IPS-NIHi7 (cell line): ENCODE results near the gene MACROD2.
"Not testable (repeated sequence)": the region's sequence is repeated elsewhere in the genome, so short reads cannot be mapped to it uniquely, and the experiment has no call there.

ENCODE experiments used
- DNase-seq: peaks from one replicate; pipeline ENCODE4 v3.0.0; 2012; ENCODE audit warnings: mixed read lengths; ENCODE audit errors: extremely low spot score

MACROD2 gene

DNA sequence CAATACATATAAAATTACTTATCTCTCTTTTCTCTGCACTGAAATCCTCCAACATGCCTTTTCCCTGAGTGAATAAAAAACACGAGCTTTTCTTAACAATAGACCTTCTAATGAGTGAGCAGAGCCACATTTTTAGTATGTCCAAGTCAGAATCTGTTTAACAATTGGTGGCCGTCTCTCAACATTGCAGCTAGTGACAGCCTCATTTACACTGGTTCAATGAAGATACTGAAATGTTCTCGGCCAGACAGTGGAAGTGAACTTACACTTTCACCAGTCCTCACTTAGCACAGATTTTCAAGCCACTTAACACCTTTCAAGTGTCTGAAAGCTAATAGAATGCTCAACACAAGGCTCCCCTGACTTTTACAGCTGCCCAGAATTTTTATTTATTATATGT lies 1810.8 kb downstream of the MACROD2 start:
- no peak for DNase-seq

DNA sequence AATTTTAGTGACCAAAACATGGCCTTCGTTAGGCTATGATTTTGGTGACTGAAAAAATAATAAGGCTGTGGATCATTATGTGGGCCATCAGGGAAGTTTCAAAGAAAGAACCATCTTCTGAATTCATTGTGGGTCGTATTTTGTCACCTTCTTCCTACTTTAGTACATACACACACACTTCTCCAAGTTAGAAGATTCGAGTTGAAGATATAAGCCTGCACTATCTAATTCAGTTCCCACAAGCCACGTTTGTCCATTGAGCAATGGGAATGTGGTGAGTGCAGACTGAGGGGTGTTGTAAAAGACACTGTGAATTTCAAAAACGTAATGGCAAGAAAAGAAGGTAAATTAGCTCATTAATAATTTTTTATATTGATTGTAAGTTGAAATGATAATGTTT lies 1812.0 kb downstream of the MACROD2 start:
- DNase-seq: no peak

GRCh38 chr20:15807771-15808170 lies 1812.5 kb downstream of the MACROD2 start:
- DNase-seq: not testable (repeated sequence)

GRCh38 chr20:15811951-15812350 lies 1816.6 kb downstream of the MACROD2 start:
- DNase-seq: no peak

DNA sequence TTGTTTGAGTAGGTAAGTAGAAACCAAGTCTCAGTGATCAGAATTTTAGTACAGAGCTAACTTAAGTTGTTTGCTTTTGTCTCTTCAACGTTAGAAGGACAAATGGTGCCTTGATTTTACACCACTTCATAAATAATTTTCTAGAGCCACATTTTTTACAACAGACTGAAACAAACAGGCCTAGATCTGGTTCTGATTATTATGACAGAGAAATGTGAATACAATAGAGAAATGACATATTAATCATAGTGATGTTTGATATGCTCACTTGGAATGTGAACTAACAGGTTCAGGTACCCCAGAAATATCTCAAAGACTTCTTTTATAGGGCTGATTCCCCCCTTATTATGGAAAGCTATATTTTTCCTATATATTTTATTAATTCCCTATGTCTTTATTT lies 1817.4 kb downstream of the MACROD2 start:
- DNase-seq: no peak

- no peak for DNase-seq
These were observed 1819.0 kb downstream of the MACROD2 start for GRCh38 chr20:15814360-15814759.

DNA sequence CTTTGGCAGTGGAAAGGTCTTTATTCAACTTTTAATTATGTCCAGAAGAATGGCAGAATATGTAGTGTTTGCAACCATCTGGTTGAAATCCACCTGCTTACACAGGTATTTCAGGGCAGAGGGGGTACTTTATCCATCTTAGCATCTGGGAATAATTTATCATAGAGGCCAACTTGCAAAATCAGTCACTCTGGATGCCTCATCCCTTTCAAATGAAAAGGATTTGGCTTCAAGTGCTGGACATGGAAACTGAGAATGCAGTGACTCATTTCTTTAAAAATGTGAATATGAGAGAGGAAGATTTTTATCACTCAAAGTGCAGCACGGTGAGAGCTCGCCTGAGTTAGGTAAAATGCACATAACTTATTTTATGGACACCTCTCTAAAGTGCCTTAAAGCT lies 1819.6 kb downstream of the MACROD2 start:
- no peak for DNase-seq

GRCh38 chr20:15817351-15817750 lies 1822.0 kb downstream of the MACROD2 start:
- DNase-seq: no peak

- no peak for DNase-seq
These were observed 1823.3 kb downstream of the MACROD2 start for GRCh38 chr20:15818651-15819071.

DNA sequence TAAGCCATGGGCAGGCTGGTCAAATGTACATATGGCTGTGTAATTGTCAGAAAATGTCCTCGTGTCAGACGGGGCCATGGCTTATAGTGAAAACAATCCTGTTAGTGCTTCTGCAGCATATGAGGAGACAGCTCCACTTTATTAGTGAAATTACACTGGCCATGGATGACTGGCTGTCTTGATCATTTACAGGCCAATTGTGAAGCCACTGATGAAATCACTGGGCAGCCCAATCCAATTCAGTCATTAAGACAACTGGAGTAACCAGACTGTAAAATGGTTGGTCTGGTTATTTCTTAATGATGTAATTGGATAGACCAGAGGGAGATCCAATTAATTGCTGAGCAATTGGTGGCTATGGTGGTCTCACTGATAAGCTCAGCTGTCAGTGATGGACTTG lies 1828.4 kb downstream of the MACROD2 start:
- no peak for DNase-seq

DNA sequence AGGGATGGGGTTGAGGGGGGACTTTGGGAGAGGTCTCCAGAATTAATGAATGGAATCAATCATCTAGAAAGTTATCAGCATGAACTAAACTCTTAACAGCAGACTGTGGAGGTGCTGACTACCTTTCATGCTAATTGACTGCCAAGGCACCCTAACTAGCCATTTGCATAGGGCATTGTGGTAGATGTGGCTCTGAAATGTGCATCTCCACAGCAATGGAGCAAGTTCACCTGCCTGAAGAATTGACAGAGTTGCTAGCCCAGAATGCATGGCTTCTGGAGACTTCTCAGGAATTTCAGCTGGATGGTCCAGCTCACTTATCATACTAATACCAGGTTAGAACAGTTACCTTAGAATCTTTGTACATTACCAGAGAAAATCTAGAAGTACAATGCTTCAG lies 1832.3 kb downstream of the MACROD2 start:
- DNase-seq: no peak

DNA sequence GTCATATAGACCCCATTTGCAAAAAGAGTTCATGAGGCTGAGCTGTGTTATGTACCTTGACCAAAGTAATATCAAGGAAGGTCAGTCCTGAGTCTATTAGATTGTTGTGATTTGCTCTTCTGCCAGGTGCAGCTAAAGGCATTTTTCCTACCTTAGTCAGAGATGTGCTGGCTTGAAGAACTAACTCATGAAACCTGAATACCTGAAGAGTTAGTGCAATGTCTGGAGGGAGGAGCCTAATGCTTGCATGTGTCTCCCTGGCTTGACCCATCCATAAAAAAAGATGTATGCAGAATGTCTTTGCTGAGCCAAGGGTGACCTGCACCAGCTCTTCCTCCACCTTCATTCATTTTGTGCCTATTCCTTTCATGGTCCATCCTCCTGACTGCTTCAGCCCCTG lies 1835.9 kb downstream of the MACROD2 start:
- no peak for DNase-seq

DNA sequence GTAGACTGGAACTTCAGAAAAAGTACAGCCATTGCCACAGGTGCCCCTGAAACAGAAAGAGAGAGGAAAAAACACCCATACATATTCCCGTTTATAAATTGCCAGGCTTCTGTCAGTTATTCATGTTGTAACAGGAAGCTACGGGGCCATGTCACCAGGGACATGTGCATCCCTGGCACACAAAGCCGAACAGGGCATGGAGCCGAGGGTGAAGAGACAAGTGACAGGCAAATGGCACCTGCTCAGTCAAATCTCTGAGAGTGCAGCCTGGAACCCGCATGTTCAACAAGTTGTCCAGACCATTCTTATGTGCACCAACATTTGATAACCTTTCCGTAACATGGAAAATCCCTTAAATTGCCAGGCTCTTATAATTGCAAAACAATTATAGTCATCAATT lies 1837.2 kb downstream of the MACROD2 start:
- DNase-seq: no peak

- no peak for DNase-seq
These were observed 1839.5 kb downstream of the MACROD2 start for GRCh38 chr20:15834857-15835256.

- DNase-seq: no peak
These were observed 1840.5 kb downstream of the MACROD2 start for GRCh38 chr20:15835811-15836210.

- DNase-seq: no peak
These were observed 1841.3 kb downstream of the MACROD2 start for GRCh38 chr20:15836634-15837033.

DNA sequence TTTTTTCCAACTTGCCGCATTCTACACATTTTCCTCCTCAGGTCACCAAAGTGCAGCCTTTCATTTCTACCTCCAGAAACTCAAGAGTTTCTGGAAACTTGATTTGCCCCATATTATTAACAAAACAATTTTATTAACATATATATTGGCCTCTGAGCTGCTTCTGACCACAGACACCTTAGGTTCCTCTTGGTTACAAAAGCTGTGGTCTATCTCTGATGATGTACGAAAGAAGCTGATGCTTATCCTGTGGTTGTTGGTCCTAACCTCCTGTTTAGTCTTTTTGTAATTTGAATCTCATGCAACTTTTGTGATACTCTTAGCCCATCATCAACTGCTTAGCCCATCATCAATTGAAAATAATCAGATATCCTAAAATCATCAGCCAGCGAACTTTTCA lies 1842.2 kb downstream of the MACROD2 start:
- DNase-seq: no peak

DNA sequence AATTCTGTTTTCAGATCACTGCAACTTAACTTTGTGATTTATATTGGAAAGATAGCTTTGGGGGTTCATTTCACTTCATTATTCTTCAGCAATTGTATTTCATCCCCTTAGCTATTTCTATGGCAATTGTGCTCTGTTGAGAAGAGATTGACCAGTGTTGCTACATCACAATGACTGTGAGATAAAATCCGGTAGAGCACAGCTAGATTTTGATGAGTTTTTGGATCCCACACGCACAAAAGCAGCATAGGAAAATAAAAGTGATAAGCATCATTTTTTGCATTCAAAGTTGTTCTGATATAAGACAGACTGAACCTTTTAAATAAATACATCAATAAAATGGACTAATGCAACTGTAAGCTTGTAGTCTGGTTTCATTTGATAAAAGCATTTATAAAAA lies 1843.2 kb downstream of the MACROD2 start:
- DNase-seq: no peak

- DNase-seq: no peak
These were observed 1845.5 kb downstream of the MACROD2 start for GRCh38 chr20:15840636-15841301.

- DNase-seq: peak; percentile 33
These were observed 1847.6 kb downstream of the MACROD2 start for GRCh38 chr20:15842872-15843271.

GRCh38 chr20:15843777-15844176 lies 1848.5 kb downstream of the MACROD2 start:
- DNase-seq: no peak

GRCh38 chr20:15847196-15847784 lies 1852.0 kb downstream of the MACROD2 start:
- DNase-seq: no peak

DNA sequence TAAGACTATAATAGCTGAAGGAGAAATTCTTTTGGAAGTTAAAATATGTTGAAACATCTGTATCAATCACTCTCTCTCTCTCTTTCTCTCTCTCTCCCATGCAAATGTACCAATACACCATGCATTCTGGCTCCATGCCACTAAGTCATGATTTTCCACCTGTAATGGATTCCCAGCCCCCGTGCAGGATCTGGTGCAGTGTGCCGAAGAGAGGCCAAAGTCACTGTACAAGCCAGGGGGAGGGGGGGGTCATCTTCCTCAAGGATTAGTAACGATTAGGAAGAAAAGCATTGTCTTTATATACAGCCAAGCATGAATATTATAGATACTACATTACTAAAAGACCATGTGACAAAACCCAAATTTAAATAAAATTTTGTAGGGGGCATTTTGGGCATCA lies 1852.8 kb downstream of the MACROD2 start:
- DNase-seq: no peak
